Pericardium fibroblast (primary cell): ENCODE results near the gene GPRC5A. TPM values are rescaled to one million over a fixed set of nuclear protein-coding genes. Genes with fewer than 3 reads are reported as not detected.

Experiments used
- total RNA-seq: library from RNA; depleted of rRNA; stranded (reverse); fragments of >200 nt; gene quantifications from 2 replicates; pipeline ENCODE4 v1.2.3, GENCODE V29; 2015

Gene GPRC5A
- total RNA-seq = 8.1 and 14.6 TPM in 2 replicates

GRCh38 chr12:12891080-12891880 lies at the start of gene GPRC5A:
GPRC5A (plus strand) TSS chr12:12891562; CDS start chr12:12908250, 16,688 bp downstream.

GRCh38 chr12:12952036-12952435 lies 60.7 kb downstream of the GPRC5A start, which contains the start of gene GPRC5D:
GPRC5D (minus strand) TSS chr12:12952170; CDS start chr12:12950384, 1,786 bp downstream.

Other genes starting within 250 kb of the GPRC5A start
- gene GPR19, start 195.4 kb upstream of the GPRC5A start, total RNA-seq = not detected in 2 replicates
- gene CDKN1B, start 174.2 kb upstream of the GPRC5A start, total RNA-seq = 31.8 and 58.6 TPM in 2 replicates
- 0.77 and 2.0 TPM in 2 replicates for gene APOLD1, start 105.9 kb upstream of the GPRC5A start, total RNA-seq
- 56.0 and 62.5 TPM in 2 replicates for gene DDX47, start 78.2 kb upstream of the GPRC5A start, total RNA-seq
- not detected in 2 replicates for gene GPRC5D, start 60.6 kb downstream of the GPRC5A start, total RNA-seq
- 38.5 and 43.6 TPM in 2 replicates for gene HEBP1, start 108.7 kb downstream of the GPRC5A start, total RNA-seq
- gene FAM234B, start 152.8 kb downstream of the GPRC5A start, total RNA-seq = 7.7 and 9.5 TPM in 2 replicates
- 2.3 and 55.0 TPM in 2 replicates for gene GSG1, start 212.1 kb downstream of the GPRC5A start, total RNA-seq